ENCODE measurements around the gene REEP6.

The REEP6 gene

DNA sequence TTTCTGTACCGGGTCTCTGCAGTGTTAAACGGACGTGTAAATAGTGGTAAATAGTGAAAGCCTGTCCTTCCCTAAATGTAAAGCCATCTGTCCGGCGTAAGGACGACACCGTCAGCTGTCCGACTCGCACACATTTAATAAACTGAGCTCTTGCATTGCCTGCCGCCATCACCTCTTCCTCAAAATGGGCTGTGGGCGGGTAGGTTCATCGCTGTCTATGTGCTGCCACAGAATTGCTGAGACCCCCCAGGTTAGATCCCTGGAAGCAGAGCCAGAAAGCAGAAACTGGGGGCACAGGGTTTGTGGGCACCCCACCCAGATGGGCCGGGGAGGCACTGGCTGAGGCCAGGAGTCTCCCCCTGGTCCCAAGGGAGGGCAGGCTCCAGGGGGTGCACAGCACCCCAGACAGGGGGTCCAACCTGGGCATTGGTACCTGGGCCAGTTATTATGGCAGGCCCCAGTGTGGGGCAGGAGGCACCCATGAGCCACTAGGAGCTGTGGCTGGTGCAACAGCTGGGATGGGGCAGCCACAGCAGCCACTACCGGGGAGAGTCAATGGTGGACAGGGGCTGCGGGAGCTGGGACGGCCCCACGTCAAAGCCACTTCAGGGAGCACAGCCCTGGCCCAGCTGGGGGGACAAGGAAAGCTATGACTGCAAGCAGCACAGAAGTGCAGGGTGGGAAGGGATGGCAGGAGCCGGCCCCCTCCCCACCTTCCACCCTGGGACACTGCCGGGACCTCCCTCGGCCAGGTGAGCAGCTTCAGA is 17.7 kb upstream of the REEP6 start:
- no peak for DNase-seq
- H3K79me2 ChIP-seq (ENCODE audit: low read length): peaks cover 33% of the 10 kb centered on the region
- H4K20me1 ChIP-seq (ENCODE audit: insufficient read depth, low read length): peaks cover 14% of the 10 kb centered on the region
- no peaks in the 10 kb centered on the region for H3K9me3 ChIP-seq (replicated peaks; ENCODE audit: insufficient read depth, low read length)
- no peak overlapping the region for H3K4me2 ChIP-seq (ENCODE audit: low read depth, low read length)
- peaks cover 33% of the 10 kb centered on the region for H3K27me3 ChIP-seq (replicated peaks; ENCODE audit: insufficient read depth, low read length)
- H3K9me2 ChIP-seq (replicated peaks; ENCODE audit: insufficient read depth, low read length): no peaks in the 10 kb centered on the region
- no peak overlapping the region for H3K4me3 ChIP-seq (ENCODE audit: low read length)
- H2AFZ ChIP-seq (ENCODE audit: low read length): no peak overlapping the region
- peaks cover 9% of the 10 kb centered on the region; the same call in 1 of the 2 replicates for H3F3A ChIP-seq (ENCODE audit: insufficient read depth, low read length)
- H3K36me3 ChIP-seq (replicated peaks; ENCODE audit: insufficient read depth, low read length): no peaks in the 10 kb centered on the region
- TF ChIP-seq EZH2 (optimal IDR thresholded peaks at IDR 0.05; ENCODE audit: low read depth, low read length) (no peak), CTCF (IDR thresholded peaks at IDR 0.05; ENCODE audit: low read length) (no peak), EZH2phosphoT487 (IDR thresholded peaks at IDR 0.05; ENCODE audit: low read length) (no peak)
- H3K9ac ChIP-seq (ENCODE audit: low read length): no peak overlapping the region
- H3K27ac ChIP-seq (ENCODE audit: low read length): no peak overlapping the region
- peaks cover 14% of the 10 kb centered on the region; the same call in 1 of the 2 replicates for H3K4me1 ChIP-seq (ENCODE audit: low read length)

DNA sequence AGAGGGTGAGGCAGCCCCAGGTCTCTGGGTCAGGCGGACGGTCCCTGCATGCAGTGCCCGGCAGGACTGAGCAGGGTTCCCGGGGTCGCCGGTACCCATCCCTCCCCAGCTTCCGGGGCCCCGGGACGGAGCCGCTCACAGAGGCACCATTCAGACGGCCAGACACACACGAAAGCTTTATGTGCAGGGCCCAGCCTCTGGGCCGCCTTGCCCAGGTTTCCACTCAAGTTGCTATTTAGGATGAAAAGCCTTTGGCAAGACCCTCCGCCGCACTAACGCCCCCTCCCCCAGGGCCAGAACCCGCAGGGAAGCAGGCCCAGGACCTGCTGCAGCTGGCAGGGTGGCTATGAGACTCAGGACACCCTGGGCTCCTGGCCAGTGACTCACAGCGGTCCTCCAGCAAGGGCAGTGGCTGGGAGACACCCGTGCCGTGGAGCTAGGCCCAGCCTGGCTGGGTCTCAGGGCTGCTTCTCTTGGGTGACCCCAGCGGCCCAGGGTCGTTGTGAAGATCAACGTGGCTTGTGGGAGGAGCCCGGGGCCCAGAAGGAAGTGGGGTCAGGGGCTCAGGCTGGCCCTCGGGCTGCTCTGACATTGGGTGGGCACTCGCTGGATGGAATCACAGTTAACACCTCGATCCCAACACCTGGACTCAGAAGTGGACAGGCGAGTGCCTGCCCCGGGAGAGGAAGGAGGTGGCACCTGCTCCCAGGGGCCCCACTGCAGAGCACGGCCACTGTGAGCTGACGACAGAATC is 16.8 kb upstream of the REEP6 start:
- Histone ChIP-seq H4K20me1 (ENCODE audit: insufficient read depth, low read length) (peaks cover 14% of the 10 kb centered on the region), H3K27ac (ENCODE audit: low read length) (no peak overlapping the region), H3K4me2 (ENCODE audit: low read depth, low read length) (no peak overlapping the region), H3F3A (ENCODE audit: insufficient read depth, low read length) (peaks cover 9% of the 10 kb centered on the region; the same call in 1 of the 2 replicates), H3K4me3 (ENCODE audit: low read length) (no peak overlapping the region), H3K79me2 (ENCODE audit: low read length) (peaks cover 40% of the 10 kb centered on the region), H3K36me3 (replicated peaks; ENCODE audit: insufficient read depth, low read length) (no peaks in the 10 kb centered on the region), H3K9ac (ENCODE audit: low read length) (no peak overlapping the region), H3K27me3 (replicated peaks; ENCODE audit: insufficient read depth, low read length) (peaks cover 27% of the 10 kb centered on the region), H3K4me1 (ENCODE audit: low read length) (peaks cover 14% of the 10 kb centered on the region; the same call in 1 of the 2 replicates), H3K9me3 (replicated peaks; ENCODE audit: insufficient read depth, low read length) (no peaks in the 10 kb centered on the region), H2AFZ (ENCODE audit: low read length) (no peak overlapping the region), H3K9me2 (replicated peaks; ENCODE audit: insufficient read depth, low read length) (no peaks in the 10 kb centered on the region)
- TF ChIP-seq CTCF (IDR thresholded peaks at IDR 0.05; ENCODE audit: low read length) (no peak), EZH2 (optimal IDR thresholded peaks at IDR 0.05; ENCODE audit: low read depth, low read length) (no peak), EZH2phosphoT487 (IDR thresholded peaks at IDR 0.05; ENCODE audit: low read length) (no peak)
- no peak for DNase-seq

DNA sequence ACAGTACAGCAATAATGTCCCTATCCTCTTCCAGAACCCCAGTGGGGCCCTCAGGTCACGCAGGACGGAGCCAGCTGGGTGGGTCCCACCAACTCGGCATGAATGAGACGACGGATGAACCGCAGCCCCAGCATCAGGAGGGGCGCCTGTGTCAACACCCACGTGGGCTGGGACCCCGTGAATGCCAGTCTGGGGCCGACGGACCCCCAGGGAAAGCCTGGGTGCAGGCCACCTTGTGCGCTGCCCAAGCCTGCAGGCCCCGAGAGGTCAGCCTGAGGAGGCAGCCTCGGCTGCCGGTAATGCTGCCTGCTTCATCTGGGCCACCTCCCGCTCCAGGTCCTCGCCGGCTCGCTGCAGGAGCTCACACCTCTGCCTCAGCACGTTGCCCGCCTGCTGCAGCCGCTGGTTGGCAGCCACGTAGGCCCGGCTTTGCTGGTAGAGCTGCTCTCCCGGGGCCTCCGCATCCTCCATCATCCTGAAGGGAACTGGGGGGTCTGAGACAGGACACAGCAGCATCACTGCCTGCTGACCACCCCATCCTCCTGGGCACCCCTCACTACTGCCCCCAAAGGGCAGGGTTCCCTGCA is 16.1 kb upstream of the REEP6 start:
- H3K36me3 ChIP-seq (replicated peaks; ENCODE audit: insufficient read depth, low read length): no peaks in the 10 kb centered on the region
- peaks cover 14% of the 10 kb centered on the region; the same call in 1 of the 2 replicates for H3K4me1 ChIP-seq (ENCODE audit: low read length)
- peaks cover 14% of the 10 kb centered on the region for H4K20me1 ChIP-seq (ENCODE audit: insufficient read depth, low read length)
- no peak overlapping the region for H2AFZ ChIP-seq (ENCODE audit: low read length)
- H3K27me3 ChIP-seq (replicated peaks; ENCODE audit: insufficient read depth, low read length): peaks cover 24% of the 10 kb centered on the region
- no peak overlapping the region for H3K9ac ChIP-seq (ENCODE audit: low read length)
- TF ChIP-seq EZH2 (optimal IDR thresholded peaks at IDR 0.05; ENCODE audit: low read depth, low read length) (no peak), EZH2phosphoT487 (IDR thresholded peaks at IDR 0.05; ENCODE audit: low read length) (no peak)
- no peak for DNase-seq
- H3K4me2 ChIP-seq (ENCODE audit: low read depth, low read length): no peak overlapping the region
- no peak overlapping the region for H3K4me3 ChIP-seq (ENCODE audit: low read length)
- no peaks in the 10 kb centered on the region for H3K9me2 ChIP-seq (replicated peaks; ENCODE audit: insufficient read depth, low read length)
- peaks cover 40% of the 10 kb centered on the region for H3K79me2 ChIP-seq (ENCODE audit: low read length)
- H3F3A ChIP-seq (ENCODE audit: insufficient read depth, low read length): peaks cover 9% of the 10 kb centered on the region; the same call in 1 of the 2 replicates
- no peaks in the 10 kb centered on the region for H3K9me3 ChIP-seq (replicated peaks; ENCODE audit: insufficient read depth, low read length)
- H3K27ac ChIP-seq (ENCODE audit: low read length): no peak overlapping the region

All from MM.1S (cell line).